HepG2 (cell line): ENCODE measurements around the gene MRPL38. TPM values are rescaled to one million over a fixed set of nuclear protein-coding genes. Genes with fewer than 3 reads are reported as not detected.

ENCODE experiments used
- ARHGAP35 ChIP-seq: sonication (generic); formaldehyde crosslinking; IDR thresholded peaks from 2 replicates; pipeline ENCODE4 v1.9.0; 2022; ENCODE audit warnings: mild to moderate bottlenecking, inconsistent platforms, moderate library complexity, missing genetic modification reagents, borderline replicate concordance
- ARNT2 ChIP-seq: sonication (generic); formaldehyde crosslinking; IDR thresholded peaks from 2 replicates; pipeline ENCODE4 v1.8.0; 2022; ENCODE audit warnings: mild to moderate bottlenecking, low read depth, missing genetic modification reagents, moderate library complexity
- MED8 ChIP-seq: sonication (generic); formaldehyde crosslinking; IDR thresholded peaks from 2 replicates; pipeline ENCODE4 v1.8.1; 2023; ENCODE audit warnings: mild to moderate bottlenecking, missing genetic modification reagents; ENCODE audit not compliant: insufficient replicate concordance
- MEF2D ChIP-seq: sonication (generic); formaldehyde crosslinking; IDR thresholded peaks from 2 replicates; pipeline ENCODE4 v1.5.1; 2020; ENCODE audit warnings: mild to moderate bottlenecking, missing genetic modification reagents
- NCOA5 ChIP-seq: sonication (generic); formaldehyde crosslinking; IDR thresholded peaks from 2 replicates; pipeline ENCODE4 v1.4.0; 2020; ENCODE audit warnings: missing genetic modification reagents
- NFKBIZ ChIP-seq: IDR thresholded peaks from 2 replicates; pipeline ENCODE4 v1.6.1; 2018; ENCODE audit warnings: missing genetic modification reagents, missing compliant biosample characterization
- RORA ChIP-seq: sonication (generic); formaldehyde crosslinking; IDR thresholded peaks from 2 replicates; pipeline ENCODE4 v1.5.0; 2020; ENCODE audit warnings: mild to moderate bottlenecking, missing genetic modification reagents, moderate library complexity
- TAF15 ChIP-seq: fragments of 200-400 bp; formaldehyde crosslinking; IDR thresholded peaks from one replicate; pipeline ENCODE4 v1.6.1; 2018; ENCODE audit warnings: mild to moderate bottlenecking, low read depth, low read length; ENCODE audit not compliant: poor library complexity, severe bottlenecking
- THAP11 ChIP-seq: IDR thresholded peaks from 2 replicates; pipeline ENCODE4 v1.6.1; 2016; ENCODE audit warnings: missing biosample characterization, missing genetic modification reagents
- ZNF224 ChIP-seq: sonication (generic); formaldehyde crosslinking; IDR thresholded peaks from 2 replicates; pipeline ENCODE4 v1.5.0; 2020; ENCODE audit warnings: mild to moderate bottlenecking, missing genetic modification reagents
- ZNF264 ChIP-seq: sonication (generic); formaldehyde crosslinking; IDR thresholded peaks from 2 replicates; pipeline ENCODE4 v1.4.0; 2020; ENCODE audit warnings: missing genetic modification reagents
- ZNF567 ChIP-seq: sonication (generic); formaldehyde crosslinking; IDR thresholded peaks from 2 replicates; pipeline ENCODE4 v1.8.1; 2023; ENCODE audit warnings: mild to moderate bottlenecking, missing genetic modification reagents, borderline replicate concordance
- ZNF589 ChIP-seq: sonication (generic); formaldehyde crosslinking; conservative IDR thresholded peaks from 2 replicates; pipeline ENCODE4 v1.8.0; 2022; ENCODE audit warnings: mild to moderate bottlenecking, moderate library complexity, missing genetic modification reagents
- ZNF660 ChIP-seq: sonication (generic); formaldehyde crosslinking; IDR thresholded peaks from 2 replicates; pipeline ENCODE4 v1.5.1; 2020; ENCODE audit warnings: mild to moderate bottlenecking, low read depth, missing genetic modification reagents, borderline replicate concordance
- polyA plus RNA-seq, 8 experiments: library from polyadenylated mRNA; depleted of rRNA in 3 of 8; stranded (reverse) in 7 of 8; unstranded in 1 of 8; fragments of >200 nt; fragmentation: Illumina TruSeq in 4 of 8; extraction: Trizol in 4 of 8; gene quantifications; 2 replicates each; pipeline versions ENCODE4 v1.2.1 to v1.2.3, GENCODE V29; 2011 to 2016; ENCODE audit warnings: low read depth in 4 of 8, missing spikeins in 1 of 8, mixed read lengths in 1 of 8; ENCODE audit not compliant: insufficient read depth in 1 of 8
- total RNA-seq, 5 experiments: library from RNA; depleted of rRNA; stranded (reverse); fragments of >200 nt; fragmentation: Illumina TruSeq; extraction: Trizol; gene quantifications; 2 replicates each; pipeline ENCODE4 v1.2.3, GENCODE V29; 2016; ENCODE audit warnings: low read depth in 1 of 5
- TF ChIP-seq, protein P1 (sequence below): sonication (generic); formaldehyde crosslinking; IDR thresholded peaks from 2 replicates; pipeline ENCODE4 v1.5.0; 2020; ENCODE audit warnings: mild to moderate bottlenecking, missing genetic modification reagents, borderline replicate concordance
- TF ChIP-seq, protein P2 (sequence below): sonication (generic); formaldehyde crosslinking; IDR thresholded peaks from 2 replicates; pipeline ENCODE4 v1.9.0; 2022; ENCODE audit warnings: missing genetic modification reagents, mild to moderate bottlenecking, borderline replicate concordance
- TF ChIP-seq, protein P3 (sequence below): sonication (generic); formaldehyde crosslinking; IDR thresholded peaks from 2 replicates; pipeline ENCODE4 v1.8.1; 2023; ENCODE audit warnings: missing genetic modification reagents, inconsistent platforms, borderline replicate concordance

Gene MRPL38
- total and polyA plus RNA-seq, 2 of the 13 experiments (the other 11 are each of a cell fraction or from before 2014, with no cell fraction given) = 83.7 to 125 TPM

DNA sequence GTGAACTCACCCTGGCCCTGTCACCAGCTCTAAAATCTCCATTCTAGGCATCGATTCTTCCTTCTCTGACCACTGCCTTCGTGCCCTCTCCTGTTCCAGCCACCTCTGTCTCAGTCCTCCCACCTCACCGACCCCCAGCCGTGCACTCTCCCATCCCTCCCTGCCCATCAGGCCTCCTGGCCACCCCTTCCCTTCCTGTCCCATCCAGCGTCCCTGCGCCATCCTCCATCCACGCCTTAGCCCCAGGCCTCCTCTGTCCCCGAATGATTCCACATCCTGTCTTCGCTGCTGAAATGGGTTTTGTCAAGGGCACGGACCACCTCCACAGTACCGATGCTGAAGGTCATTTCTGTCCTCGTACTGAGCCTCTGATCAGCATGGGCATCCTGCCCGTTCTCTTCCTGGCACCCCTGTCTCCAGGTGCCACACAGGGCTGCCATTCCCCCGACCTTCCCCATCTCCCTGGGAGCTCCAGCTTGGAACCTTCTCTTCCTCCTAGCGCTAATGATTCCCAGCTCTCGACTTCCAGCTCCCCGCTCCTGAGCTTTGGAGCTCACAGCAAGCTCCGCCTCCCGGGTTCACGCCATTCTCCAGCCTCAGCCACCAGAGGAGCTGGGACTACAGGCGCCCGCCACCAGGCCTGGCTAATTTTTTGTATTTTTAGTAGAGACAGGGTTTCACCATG is 10.5 kb downstream of the MRPL38 start (continued):
- TF ChIP-seq NFKBIZ (CRISPR knock-in tag) (no peak), ZNF589 (CRISPR knock-in tag) (peak; percentile 36; the same call in 1 of the 2 replicates), RORA (CRISPR knock-in tag) (no peak), ARHGAP35 (no peak), ZNF264 (CRISPR knock-in tag) (no peak), MED8 (CRISPR knock-in tag) (no peak), ZNF224 (no peak), ARNT2 (CRISPR knock-in tag) (peak; percentile 48; the same call in 1 of the 2 replicates), ZNF660 (CRISPR knock-in tag) (no peak), MEF2D (CRISPR knock-in tag) (no peak), TAF15 (no peak), ZNF567 (CRISPR knock-in tag) (no peak), NCOA5 (CRISPR knock-in tag) (no peak), THAP11 (CRISPR knock-in tag) (no peak; the same call in 1 of the 2 replicates)
- TF ChIP-seq, protein P1, sequence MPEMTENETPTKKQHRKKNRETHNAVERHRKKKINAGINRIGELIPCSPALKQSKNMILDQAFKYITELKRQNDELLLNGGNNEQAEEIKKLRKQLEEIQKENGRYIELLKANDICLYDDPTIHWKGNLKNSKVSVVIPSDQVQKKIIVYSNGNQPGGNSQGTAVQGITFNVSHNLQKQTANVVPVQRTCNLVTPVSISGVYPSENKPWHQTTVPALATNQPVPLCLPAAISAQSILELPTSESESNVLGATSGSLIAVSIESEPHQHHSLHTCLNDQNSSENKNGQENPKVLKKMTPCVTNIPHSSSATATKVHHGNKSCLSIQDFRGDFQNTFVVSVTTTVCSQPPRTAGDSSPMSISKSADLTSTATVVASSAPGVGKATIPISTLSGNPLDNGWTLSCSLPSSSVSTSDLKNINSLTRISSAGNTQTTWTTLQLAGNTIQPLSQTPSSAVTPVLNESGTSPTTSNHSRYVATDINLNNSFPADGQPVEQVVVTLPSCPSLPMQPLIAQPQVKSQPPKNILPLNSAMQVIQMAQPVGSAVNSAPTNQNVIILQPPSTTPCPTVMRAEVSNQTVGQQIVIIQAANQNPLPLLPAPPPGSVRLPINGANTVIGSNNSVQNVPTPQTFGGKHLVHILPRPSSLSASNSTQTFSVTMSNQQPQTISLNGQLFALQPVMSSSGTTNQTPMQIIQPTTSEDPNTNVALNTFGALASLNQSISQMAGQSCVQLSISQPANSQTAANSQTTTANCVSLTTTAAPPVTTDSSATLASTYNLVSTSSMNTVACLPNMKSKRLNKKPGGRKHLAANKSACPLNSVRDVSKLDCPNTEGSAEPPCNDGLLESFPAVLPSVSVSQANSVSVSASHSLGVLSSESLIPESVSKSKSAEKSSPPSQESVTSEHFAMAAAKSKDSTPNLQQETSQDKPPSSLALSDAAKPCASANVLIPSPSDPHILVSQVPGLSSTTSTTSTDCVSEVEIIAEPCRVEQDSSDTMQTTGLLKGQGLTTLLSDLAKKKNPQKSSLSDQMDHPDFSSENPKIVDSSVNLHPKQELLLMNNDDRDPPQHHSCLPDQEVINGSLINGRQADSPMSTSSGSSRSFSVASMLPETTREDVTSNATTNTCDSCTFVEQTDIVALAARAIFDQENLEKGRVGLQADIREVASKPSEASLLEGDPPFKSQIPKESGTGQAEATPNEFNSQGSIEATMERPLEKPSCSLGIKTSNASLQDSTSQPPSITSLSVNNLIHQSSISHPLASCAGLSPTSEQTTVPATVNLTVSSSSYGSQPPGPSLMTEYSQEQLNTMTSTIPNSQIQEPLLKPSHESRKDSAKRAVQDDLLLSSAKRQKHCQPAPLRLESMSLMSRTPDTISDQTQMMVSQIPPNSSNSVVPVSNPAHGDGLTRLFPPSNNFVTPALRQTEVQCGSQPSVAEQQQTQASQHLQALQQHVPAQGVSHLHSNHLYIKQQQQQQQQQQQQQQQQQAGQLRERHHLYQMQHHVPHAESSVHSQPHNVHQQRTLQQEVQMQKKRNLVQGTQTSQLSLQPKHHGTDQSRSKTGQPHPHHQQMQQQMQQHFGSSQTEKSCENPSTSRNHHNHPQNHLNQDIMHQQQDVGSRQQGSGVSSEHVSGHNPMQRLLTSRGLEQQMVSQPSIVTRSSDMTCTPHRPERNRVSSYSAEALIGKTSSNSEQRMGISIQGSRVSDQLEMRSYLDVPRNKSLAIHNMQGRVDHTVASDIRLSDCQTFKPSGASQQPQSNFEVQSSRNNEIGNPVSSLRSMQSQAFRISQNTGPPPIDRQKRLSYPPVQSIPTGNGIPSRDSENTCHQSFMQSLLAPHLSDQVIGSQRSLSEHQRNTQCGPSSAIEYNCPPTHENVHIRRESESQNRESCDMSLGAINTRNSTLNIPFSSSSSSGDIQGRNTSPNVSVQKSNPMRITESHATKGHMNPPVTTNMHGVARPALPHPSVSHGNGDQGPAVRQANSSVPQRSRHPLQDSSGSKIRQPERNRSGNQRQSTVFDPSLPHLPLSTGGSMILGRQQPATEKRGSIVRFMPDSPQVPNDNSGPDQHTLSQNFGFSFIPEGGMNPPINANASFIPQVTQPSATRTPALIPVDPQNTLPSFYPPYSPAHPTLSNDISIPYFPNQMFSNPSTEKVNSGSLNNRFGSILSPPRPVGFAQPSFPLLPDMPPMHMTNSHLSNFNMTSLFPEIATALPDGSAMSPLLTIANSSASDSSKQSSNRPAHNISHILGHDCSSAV (CRISPR knock-in tag) = no peak
- TF ChIP-seq, protein P2, sequence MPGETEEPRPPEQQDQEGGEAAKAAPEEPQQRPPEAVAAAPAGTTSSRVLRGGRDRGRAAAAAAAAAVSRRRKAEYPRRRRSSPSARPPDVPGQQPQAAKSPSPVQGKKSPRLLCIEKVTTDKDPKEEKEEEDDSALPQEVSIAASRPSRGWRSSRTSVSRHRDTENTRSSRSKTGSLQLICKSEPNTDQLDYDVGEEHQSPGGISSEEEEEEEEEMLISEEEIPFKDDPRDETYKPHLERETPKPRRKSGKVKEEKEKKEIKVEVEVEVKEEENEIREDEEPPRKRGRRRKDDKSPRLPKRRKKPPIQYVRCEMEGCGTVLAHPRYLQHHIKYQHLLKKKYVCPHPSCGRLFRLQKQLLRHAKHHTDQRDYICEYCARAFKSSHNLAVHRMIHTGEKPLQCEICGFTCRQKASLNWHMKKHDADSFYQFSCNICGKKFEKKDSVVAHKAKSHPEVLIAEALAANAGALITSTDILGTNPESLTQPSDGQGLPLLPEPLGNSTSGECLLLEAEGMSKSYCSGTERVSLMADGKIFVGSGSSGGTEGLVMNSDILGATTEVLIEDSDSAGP = peak; percentile 26
- TF ChIP-seq, protein P3, sequence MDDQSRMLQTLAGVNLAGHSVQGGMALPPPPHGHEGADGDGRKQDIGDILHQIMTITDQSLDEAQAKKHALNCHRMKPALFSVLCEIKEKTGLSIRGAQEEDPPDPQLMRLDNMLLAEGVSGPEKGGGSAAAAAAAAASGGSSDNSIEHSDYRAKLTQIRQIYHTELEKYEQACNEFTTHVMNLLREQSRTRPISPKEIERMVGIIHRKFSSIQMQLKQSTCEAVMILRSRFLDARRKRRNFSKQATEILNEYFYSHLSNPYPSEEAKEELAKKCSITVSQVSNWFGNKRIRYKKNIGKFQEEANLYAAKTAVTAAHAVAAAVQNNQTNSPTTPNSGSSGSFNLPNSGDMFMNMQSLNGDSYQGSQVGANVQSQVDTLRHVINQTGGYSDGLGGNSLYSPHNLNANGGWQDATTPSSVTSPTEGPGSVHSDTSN (CRISPR knock-in tag) = no peak
